ENCODE data around the gene G2E3. TPM values are rescaled to one million over a fixed set of nuclear protein-coding genes. Genes with fewer than 3 reads are reported as not detected.
"Not testable (repeated sequence)": the region's sequence is repeated elsewhere in the genome, so short reads cannot be mapped to it uniquely, and the experiment has no call there.

The G2E3 gene
- total RNA-seq, 1 donor from 2014 or later, result 20.9 TPM

DNA sequence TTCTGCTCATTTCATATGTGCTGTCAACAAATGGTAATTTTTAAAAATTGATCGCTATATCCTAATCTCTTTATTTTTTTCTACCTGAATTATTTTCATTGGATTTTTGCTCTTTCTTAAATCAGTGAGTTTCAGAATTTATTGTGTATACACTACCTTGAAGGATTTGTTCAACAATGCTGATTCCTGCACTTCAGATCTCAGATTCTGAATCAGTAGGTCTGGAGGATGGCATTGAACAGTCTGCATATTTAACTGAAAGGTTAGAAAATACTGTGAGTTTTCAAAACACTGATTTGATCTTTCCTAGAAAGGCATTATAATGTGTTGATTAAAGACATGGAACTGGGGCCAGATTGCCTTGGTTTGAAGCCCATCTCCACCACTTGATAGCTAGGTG, 1.6 kb downstream of the G2E3 start:
- DNase-seq (ENCODE audit: low spot score), result no peak

DNA sequence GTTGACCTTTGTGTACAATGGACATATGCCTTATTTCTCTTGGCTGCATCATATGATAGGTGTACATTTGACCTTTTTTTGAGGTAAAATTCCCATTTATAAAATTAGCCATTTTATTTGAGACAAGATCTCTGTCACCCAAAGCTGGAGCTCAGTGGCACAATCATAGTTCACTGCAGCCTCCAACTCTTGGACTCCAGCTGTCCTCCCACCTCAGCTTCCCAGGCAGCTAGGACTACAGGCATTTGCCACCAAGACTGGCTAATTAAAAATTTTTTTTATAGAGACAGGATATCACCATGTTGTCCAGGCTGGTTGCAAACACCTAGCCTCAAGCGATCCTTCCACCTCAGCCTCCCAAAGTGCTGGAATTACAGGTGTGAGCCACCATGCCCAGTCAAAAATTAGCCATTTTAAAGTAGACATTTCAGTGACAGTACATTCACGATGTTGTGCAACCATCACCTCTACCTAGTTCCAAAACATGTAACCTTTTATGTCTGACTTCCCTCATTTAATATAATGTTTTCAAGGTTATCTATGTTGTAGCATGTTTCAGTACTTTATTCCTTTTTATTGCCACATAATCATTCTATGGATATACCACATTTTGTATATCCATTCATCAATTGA, 5.4 kb downstream of the G2E3 start:
- no peak for DNase-seq (ENCODE audit: low spot score)

DNA sequence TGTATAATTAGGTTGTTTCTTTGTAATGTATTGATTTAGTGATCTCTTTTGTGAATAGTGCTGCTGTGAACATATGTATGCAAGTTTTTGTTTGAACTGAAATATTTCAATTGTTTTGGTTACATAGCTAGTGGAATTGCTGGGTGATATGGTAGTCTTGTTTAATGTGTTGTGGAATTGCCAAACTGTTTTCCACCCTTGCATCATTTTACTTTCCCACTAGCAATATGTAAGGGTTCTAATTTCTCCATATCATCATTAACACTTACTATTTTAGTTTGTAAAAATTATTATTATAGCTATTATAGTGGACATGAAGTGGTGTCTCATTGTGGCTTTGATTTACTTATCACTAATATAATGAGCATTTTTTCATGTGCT, 5.9 kb downstream of the G2E3 start:
- DNase-seq (ENCODE audit: low spot score), result no peak

DNA sequence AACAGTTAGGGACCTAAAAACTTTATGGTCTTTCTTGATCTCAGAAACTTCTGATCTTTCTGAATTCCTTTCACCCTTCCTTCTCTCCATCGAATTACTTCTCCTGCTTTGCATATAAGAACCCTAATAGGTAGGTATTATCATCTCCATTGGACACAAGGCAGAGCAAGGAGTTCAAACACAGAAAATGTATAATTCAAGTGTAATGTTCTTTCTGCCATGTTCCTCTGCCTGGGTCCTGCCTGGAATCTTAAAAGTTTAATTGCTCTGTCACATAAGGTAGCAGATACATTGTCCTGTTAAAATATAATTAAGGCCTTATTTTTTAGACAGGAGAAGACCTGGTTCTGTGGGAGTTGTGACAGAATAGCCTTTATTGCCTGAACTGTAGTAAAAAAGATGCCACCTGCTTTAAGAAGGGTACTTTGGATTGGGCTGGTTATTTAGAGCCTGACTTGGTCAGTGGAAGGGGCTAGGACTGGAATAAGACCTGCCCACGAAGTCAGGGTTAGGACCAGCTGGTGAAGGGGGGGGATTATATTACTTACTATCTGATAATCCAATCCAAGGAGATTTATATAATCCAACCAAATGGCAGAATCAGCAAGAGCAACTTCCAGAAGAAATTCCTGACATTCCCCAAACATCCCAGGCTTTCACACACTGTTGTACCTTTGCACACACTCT, 10.4 kb downstream of the G2E3 start:
- peak; percentile 17 for DNase-seq (ENCODE audit: low spot score)

DNA sequence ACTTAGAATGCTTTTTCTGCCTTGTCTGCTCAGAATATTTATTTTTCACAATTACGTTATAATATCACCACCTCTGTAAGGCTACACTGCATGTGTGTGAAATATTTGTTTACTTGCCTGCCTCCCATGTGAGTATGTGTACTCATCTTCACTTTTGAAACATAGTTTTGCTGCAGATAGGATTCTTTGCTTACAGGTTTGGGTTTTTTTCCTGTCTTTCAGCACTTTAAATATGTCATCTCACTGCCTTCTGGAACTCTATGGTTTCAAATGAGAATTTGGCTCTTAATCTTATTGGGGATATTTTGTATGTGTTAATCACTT, 10.9 kb downstream of the G2E3 start:
- DNase-seq (ENCODE audit: low spot score), result no peak

DNA sequence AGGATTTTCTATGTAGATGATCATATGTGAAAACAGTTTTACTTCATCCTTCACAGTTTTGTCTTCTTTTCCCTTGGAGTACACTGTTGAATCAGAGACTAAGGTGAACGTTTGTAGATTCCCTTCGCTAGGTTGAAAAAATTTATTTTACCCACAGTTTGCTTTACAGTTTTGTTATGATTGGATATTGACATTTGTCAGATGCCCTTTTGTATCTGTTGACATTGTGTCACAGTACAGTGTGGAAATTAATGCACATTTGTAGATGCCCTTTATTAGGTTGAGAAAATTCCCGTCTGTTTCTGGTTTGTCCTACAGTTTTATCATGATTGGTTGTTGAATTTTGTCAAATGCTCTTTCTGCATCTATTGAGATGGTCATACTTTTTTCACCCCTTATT, 13.3 kb downstream of the G2E3 start:
- no peak for DNase-seq (ENCODE audit: low spot score)

DNA sequence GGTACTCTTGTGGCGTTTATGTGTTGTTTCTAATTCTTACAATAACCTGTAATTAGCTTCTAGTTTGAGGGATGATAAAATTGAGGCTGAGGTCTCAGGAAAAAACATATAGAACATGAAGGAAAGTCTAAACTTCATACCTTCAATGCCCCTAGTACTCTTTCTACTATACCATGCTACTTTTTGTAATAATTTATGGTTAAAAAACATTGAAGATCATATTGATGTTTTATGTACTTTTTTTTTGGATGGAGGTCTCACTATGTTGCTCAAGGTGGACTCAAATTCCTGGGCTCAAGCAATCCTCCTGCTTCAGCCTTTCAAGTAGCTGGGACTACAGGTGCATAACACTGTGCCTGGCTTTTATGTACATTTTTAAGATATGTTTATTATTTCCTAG, 13.8 kb downstream of the G2E3 start:
- DNase-seq (ENCODE audit: low spot score), result no peak

DNA sequence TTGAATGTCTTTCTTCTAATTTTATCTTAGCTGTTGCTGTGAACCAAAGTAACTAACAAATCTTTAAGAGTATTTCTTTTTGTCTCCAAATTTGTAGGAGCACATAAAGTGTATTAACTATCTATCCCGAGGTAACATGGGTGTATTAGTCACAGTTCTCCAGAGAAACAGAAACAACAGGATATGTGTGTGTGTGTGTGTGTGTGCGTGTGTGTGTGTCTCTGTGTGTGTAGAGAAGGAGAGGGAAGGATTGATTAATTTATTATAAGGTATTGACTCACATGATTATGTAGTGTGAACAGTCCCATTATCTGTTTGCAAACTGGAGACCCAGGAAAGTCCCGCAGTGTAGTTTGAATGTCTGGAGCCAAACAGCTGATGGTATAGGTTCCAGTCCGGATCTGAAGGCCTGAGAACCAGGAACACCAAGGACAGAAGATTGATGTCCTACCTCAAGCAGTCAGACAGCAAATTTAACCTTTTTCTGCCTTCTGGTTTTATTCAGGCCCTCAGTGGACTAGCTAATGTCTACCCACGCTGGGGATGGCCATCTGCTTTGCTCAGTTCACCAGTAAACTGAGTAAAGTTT, 14.4 kb downstream of the G2E3 start:
- no peak for DNase-seq (ENCODE audit: low spot score)

DNA sequence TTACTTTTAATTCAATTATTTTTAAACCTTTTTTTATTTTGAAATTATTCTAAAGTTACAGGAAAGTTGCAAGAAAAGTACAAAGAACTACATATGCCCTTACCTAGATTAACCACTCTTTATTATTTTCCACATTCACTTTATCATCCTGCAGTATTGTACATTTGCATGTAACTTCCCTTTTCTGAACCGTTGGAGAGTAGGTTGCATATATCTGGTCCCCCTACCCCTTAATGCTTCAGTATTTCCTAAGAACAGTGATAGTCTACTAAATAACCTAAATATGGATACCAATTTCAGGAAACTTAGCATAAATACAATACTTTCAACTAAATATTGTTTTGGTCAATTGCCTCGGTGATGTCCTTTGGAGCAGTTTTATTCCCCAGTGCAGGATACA, 15.0 kb downstream of the G2E3 start:
- DNase-seq (ENCODE audit: low spot score), result no peak

DNA sequence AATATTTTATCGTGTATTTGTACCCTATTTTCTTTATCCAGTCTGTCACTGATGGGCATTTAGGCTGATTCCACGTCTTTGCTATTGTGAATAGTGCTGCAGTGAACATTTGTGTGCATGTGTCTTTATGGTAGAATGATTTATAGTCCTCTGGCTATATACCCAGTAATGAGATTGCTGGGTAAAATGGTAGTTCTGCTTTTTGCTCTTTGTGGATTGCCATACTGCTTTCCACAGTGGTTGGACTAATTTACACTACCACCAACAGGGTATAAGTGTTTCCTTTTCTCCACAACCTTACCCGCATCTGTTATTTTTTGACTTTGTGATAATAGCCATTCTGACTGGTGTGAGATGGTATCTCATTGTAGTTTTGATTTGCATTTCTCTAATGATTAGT, 15.8 kb downstream of the G2E3 start:
- DNase-seq (ENCODE audit: low spot score), result not testable (repeated sequence)

DNA sequence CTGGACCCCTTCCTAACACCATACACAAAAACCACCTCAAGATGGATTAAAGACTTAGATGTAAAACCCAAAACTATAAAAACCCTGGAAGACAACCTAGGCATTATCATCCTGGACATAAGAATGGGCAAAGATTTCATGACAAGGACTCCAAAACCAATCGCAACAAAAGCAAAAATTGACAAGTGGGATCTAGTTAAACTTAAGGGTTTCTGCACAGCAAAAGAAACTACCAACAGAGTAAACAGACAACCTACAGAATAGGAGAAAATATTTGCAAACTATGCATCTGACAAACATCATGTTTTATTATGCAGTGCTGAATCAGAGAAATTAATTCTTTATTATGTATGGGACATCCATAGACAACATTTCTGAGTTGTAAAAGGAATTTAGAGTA, 17.4 kb downstream of the G2E3 start:
- not testable (repeated sequence) for DNase-seq (ENCODE audit: low spot score)

DNA sequence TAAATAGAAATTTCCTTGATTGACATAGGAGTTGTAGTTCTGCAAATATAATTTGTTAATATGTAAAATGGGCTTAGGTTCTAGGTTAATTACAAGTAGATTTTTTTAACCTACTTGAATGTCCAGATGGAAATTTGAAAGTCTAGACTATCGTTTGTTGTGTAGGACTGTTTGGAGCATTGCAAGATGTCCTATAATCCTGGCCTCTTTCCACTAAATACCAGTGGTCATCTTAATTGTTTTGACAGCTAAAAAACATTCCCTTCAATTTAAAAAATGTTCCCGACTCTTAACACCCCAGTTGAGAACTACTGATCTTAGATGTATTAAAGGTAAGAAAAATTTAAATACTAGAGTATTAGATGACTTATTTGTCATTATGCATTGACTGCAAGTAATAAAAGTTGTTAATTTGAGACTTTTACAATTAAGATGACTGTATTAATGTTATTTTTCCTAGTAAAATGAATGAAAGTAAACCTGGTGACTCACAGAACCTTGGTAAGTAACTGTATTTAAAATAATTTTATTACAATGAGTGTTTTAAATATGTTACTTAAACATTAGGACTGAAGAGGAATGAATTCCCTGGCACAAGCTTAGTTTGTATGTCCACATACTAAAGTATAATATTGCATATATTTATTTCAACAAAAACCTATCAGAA, 21.8 kb downstream of the G2E3 start:
- no peak for DNase-seq (ENCODE audit: low spot score)

DNA sequence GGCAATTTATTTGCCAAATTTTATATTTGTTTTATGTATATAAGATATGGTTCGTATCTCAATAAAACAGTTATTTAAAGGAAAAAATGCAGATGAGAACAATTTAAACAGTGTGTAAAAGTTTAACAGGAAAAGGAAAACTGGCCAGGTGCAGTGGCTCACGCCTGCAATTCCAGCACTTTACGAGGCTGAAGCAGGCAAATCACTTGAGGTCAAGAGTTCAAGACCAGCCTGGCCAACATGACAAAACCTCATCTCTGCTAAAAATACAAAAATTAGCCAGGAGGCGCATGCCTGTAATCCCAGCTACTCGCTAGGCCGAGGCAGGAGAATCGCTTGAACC, 22.3 kb downstream of the G2E3 start:
- no peak for DNase-seq (ENCODE audit: low spot score)

DNA sequence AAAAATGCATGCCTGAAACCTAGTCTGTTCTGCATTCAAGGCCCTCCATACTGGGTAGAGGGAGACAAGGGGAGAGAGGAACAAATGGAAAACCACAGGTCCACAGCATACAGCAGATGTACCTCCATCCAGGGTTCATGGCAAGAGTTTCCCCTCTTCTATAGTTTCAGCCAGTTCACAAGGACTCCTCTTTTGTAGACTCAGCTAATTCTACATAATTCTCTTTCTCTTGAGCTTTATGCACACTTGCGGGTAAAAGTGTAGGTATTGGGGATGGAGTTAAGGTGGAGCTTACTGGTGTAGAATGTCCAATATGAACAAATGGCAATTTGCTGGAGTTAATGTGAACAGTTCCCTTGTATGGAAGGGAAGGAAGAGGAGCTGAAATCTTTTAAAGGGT, 23.4 kb downstream of the G2E3 start:
- DNase-seq (ENCODE audit: low spot score), result no peak

DNA sequence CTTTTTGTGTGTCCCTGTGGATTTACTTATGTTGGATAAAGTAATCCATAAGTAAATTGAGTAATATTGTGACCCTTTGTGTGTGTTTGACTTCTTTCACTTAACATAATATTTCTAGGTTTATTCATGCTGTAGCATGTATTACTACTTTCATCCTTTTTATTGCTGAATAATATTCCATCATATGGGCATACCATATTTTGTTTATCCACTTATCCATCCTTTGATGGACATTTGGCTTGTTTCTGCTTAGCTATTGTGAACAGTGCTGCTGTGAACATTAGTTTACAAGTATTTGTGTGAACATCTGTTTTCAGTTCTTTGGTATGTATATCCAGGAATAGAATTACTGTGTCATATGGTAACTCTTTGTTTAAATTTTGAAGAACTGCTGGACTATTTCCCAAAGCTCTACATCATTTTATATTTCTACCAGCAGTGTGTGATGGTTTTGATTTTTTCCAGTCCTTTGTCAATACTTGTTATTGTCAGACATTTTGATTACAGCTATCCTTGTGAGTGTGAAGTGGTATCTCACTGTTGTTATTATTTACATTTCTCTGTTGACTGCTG, 25.2 kb downstream of the G2E3 start:
- no peak for DNase-seq (ENCODE audit: low spot score)

DNA sequence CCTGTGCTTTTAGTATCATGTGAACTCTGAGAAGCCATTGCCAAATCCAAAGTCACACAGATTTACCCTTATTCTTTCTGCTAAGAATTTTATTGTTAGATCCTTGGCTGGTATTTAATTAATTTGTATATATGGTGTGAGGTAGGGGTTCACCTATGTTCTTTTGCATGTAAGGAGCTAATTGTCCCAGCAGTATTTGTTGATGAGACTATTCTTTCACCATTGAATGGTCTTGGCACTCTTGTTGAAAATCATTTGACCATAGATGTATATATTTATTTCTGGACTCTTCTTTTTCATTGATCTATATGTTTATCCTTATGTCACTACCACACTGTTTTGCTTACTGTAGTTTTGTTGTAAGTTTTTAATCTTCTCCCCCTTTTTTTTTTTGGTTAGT, 26.2 kb downstream of the G2E3 start:
- DNase-seq (ENCODE audit: low spot score), result no peak

DNA sequence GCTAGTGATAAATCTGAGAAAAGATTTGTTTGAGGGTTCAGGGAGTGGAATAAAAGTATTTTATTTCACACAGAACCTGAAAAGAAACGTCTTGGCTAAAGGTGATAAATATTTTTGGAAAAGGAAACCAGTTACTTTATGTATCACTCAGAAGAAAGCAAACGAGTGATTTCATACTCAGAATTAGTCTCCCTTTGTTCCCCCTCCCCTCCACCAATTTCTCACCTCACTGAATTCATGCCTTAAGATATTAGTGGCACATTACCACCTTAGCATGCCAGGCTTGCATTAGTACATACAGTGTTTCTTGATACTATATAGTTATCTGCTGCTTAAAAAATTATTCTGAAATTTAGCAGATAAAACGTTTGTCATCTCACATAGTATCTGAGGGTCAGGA, 28.2 kb downstream of the G2E3 start:
- no peak for DNase-seq (ENCODE audit: low spot score)

DNA sequence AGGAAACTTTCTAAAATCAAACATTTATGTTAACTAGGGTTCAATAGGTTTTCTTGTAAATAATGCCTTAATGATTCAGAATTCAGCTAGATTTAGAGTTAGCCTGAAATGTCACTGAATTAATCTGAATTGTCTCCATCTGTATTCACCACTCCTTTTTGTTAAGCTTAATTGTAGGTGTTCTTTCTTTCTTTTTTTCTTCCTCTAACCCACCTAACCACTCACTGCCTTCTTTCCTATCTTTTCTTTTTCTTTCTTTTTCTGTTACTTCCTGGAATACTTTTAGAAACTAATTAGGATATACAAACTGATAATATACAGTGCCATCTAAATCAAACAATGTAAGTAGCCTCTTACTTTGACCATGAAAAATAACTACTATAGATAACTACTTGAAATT, 29.9 kb downstream of the G2E3 start:
- no peak for DNase-seq (ENCODE audit: low spot score)

DNA sequence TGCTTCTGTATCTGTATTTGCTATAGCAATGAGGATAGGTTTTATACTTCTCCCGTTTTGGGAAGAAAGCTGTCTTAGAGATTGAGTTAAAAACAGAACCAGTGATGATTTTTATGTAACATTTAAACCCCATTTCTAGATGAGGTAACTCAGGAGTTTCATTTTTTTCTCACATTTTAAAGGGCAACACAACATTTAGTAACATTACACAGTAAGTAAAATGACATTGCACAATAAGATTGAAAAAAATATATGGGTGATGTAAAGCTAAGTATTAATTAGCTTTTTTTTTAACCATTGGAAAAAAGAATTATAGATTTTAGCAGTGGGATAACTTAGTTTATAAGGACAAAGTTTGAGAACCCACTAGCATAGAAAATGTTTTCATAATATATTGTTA, 38.0 kb downstream of the G2E3 start:
- no peak for DNase-seq (ENCODE audit: low spot score)

DNA sequence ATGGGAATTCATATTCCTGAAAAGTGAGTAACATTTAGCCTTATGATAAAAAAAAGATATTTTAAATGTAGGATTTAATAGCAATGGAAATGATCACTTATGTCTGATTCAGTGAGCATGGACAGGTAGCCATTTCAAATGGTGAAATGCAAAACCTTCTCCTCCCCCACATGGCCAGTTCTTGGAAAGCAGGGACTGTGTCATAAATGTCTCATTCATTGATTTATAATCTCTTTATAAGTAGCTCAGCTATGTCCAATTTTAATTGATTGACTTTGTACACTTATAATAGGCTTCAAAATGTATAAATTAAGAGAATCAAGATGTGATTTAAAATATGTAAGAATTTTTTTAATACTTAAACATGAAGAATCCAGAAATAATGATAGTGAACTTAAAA, 38.5 kb downstream of the G2E3 start:
- no peak for DNase-seq (ENCODE audit: low spot score)

DNA sequence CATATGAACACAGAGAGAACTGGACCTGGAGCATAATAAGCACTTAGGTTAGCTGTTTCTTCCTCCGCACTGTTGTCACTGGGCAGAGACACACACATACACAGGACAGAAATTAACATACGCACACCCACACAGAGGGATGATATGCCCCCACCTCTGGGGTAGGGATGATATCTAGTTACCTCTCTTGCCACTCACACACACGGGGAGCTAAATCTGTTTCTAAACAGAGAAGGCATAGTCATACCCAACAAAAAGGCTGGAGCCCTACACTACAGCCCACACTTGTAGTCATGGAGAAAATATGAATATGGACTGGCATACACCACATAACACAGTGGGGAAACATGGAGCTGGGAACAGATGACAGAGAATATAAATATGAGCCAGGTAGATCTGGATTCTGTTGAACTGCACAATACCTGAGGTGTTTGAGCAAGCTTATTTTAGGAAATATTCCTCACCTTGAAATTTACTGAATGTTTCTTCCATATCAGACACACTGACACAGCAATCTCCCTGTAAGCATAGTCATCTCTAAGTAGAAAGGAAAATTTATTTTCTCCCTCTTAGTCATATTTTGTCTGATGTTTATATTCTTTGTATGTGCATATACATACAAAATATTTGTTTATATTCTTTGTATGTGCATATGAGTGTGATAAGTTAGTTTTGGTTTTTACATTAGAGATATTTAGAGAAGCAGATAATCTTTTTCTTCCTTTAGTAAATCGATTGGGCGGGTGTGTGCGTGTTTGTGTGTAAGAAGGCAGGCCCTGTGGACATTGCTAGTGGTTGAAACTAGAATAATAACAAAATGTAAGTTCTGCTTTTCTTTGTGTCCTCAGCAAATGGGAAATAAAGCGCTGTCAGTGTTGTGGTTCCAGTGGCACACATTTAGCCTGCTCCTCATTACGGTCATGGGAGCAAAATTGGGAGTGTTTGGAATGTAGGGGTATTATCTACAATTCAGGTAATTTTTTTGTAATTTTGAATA, 42.3 kb downstream of the G2E3 start:
- no peak for DNase-seq (ENCODE audit: low spot score)

DNA sequence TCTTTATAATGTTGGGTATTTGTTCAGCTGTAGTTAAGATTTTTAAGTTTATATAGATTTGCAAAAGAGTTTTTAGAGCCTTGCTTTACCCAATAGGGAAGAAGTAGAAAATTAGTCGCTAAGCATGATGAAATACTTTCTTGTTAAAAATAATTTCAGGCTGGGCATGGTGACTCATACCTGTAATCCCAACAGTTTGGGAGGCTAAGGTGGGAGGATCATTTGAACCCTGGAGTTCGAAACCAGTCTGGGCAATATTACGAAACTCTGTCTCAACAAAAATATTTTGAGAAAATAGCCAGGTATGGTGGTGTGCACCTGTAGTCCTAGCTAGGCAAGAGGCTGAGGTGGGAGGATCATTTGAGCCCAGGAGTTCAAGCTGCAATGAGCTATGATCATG, 44.4 kb downstream of the G2E3 start:
- no peak for DNase-seq (ENCODE audit: low spot score)

Data from umbilical cord (tissue), 2 donors.